ENCODE measurements around the gene NCAM2. TPM values are rescaled to one million over a fixed set of nuclear protein-coding genes. Genes with fewer than 3 reads are reported as not detected.
"Not testable (repeated sequence)": the region's sequence is repeated elsewhere in the genome, so short reads cannot be mapped to it uniquely, and the experiment has no call there.

NCAM2 gene
- total RNA-seq, 1 experiment from 2014 or later, result not detected

- no TSS peak for BruUV-seq (replicated peaks)
- Histone ChIP-seq H3K9ac (ENCODE audit: low read length) (no peak overlapping the region), H3K4me3 (replicated peaks in 1 of 2; ENCODE audit: low read depth in 1 of 2, low read length in 2 of 2) (no peak overlapping the region), H3K27me3 (ENCODE audit: insufficient read depth, low read length) (no peaks in the 10 kb centered on the region), H2AFZ (ENCODE audit: low read depth, low read length, poor library complexity, severe bottlenecking) (no peak overlapping the region), H4K20me1 (ENCODE audit: insufficient read depth) (no peaks in the 10 kb centered on the region; the same call in 1 of the 2 replicates), H3K4me2 (ENCODE audit: low read length) (no peak overlapping the region), H3K4me1 (ENCODE audit: control insufficient read depth in 1 of 2, insufficient read depth in 2 of 2, low read length in 2 of 2) (no peaks in the 10 kb centered on the region), H3K27ac (ENCODE audit: low read depth, low read length) (no peak overlapping the region), H3K9me2 (ENCODE audit: insufficient read depth) (no peaks in the 10 kb centered on the region), H3K36me3 (ENCODE audit: control insufficient read depth in 1 of 2, insufficient read depth in 2 of 2, low read length in 2 of 2) (no peaks in the 10 kb centered on the region), H3K79me2 (ENCODE audit: insufficient read depth, low read length) (no peaks in the 10 kb centered on the region), H3K9me3 (ENCODE audit: control insufficient read depth in 1 of 2, insufficient read depth in 1 of 2, low read depth in 1 of 2, low read length in 2 of 2) (peaks cover 3 to 35% of the 10 kb centered on the region in 2 experiments; a peak in 2 of 4 replicates)
- intact Hi-C loops (cut with micrococcal nuclease), result no loop called here
- RAD21 ChIA-PET (ENCODE audit: low non-redundant PET in 1 of 2, low total read pairs in 2 of 2, uncharacterized antibody in 2 of 2, unreplicated experiment in 2 of 2), result no interaction called here
- DNase-seq (ENCODE audit: low read depth, low spot score) (no peak), ATAC-seq (no peak)
- POLR2A ChIA-PET, result no interaction called here
- TF ChIP-seq, protein P1, sequence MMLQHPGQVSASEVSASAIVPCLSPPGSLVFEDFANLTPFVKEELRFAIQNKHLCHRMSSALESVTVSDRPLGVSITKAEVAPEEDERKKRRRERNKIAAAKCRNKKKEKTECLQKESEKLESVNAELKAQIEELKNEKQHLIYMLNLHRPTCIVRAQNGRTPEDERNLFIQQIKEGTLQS (IDR thresholded peaks at IDR 0.05), result no peak
- TF ChIP-seq FOSL1 (IDR thresholded peaks at IDR 0.05; ENCODE audit: low read depth) (no peak), SIN3A (IDR thresholded peaks at IDR 0.05; ENCODE audit: low read depth) (no peak)
- CTCF ChIA-PET, result no interaction called here
Observed at GRCh38 chr21:21397464-21397863, 399.3 kb downstream of the NCAM2 start.

DNA sequence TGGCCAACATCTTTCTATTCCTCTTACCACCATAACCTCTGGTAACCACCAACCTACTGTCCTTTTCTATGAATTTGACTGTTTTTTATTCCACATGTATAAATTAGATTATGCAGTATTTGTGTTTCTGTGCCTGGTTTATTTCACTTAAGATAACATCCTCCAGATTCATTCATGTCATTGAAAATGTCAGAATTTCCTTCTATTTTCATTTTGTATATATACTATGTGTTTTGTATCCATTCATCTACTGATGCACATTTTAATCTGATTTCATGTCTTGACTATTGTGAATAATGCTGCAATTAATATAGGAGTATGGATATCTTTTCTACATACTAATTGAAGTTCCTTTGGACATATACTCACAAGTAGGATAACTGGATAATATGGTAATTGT, 403.2 kb downstream of the NCAM2 start:
- no peaks in the 10 kb centered on the region for H3K27me3 ChIP-seq (ENCODE audit: insufficient read depth, low read length)
- ATAC-seq, result no peak
- intact Hi-C loops (cut with micrococcal nuclease), result no loop called here
- H3K9me2 ChIP-seq (ENCODE audit: insufficient read depth), result no peaks in the 10 kb centered on the region
- no peaks in the 10 kb centered on the region for H3K4me1 ChIP-seq (ENCODE audit: control insufficient read depth in 1 of 2, insufficient read depth in 2 of 2, low read length in 2 of 2)
- no peaks in the 10 kb centered on the region for H4K20me1 ChIP-seq (ENCODE audit: insufficient read depth)
- peaks cover 0 to 44% of the 10 kb centered on the region in 2 experiments; a peak in 2 of 4 replicates for H3K9me3 ChIP-seq (ENCODE audit: control insufficient read depth in 1 of 2, insufficient read depth in 1 of 2, low read depth in 1 of 2, low read length in 2 of 2)
- ChIA-PET POLR2A (no interaction called here), RAD21 (ENCODE audit: low non-redundant PET in 1 of 2, low total read pairs in 2 of 2, uncharacterized antibody in 2 of 2, unreplicated experiment in 2 of 2) (no interaction called here), CTCF (no interaction called here)
- H3K4me3 ChIP-seq (replicated peaks in 1 of 2; ENCODE audit: low read depth in 1 of 2, low read length in 2 of 2), result no peak overlapping the region
- H3K9ac ChIP-seq (ENCODE audit: low read length), result no peak overlapping the region
- H3K27ac ChIP-seq (ENCODE audit: low read depth, low read length), result no peak overlapping the region
- H3K79me2 ChIP-seq (ENCODE audit: insufficient read depth, low read length), result no peaks in the 10 kb centered on the region
- H2AFZ ChIP-seq (ENCODE audit: low read depth, low read length, poor library complexity, severe bottlenecking), result no peak overlapping the region
- no TSS peak for BruUV-seq (replicated peaks)
- TF ChIP-seq MAX (IDR thresholded peaks at IDR 0.05) (no peak), RAD21 (IDR thresholded peaks at IDR 0.05; ENCODE audit: low read depth) (no peak), EGR1 (IDR thresholded peaks at IDR 0.05; ENCODE audit: low read depth) (no peak), EZH2 (IDR thresholded peaks at IDR 0.05) (no peak), ELF1 (IDR thresholded peaks at IDR 0.05; ENCODE audit: borderline replicate concordance, low read depth) (no peak), SIN3A (IDR thresholded peaks at IDR 0.05; ENCODE audit: low read depth) (no peak), FOSL1 (IDR thresholded peaks at IDR 0.05; ENCODE audit: low read depth) (no peak), YY1 (IDR thresholded peaks at IDR 0.05; ENCODE audit: extremely low read depth, insufficient replicate concordance, low read depth, low read length) (no peak)
- TF ChIP-seq, protein P1 (IDR thresholded peaks at IDR 0.05), result no peak
- TF ChIP-seq, protein P2, sequence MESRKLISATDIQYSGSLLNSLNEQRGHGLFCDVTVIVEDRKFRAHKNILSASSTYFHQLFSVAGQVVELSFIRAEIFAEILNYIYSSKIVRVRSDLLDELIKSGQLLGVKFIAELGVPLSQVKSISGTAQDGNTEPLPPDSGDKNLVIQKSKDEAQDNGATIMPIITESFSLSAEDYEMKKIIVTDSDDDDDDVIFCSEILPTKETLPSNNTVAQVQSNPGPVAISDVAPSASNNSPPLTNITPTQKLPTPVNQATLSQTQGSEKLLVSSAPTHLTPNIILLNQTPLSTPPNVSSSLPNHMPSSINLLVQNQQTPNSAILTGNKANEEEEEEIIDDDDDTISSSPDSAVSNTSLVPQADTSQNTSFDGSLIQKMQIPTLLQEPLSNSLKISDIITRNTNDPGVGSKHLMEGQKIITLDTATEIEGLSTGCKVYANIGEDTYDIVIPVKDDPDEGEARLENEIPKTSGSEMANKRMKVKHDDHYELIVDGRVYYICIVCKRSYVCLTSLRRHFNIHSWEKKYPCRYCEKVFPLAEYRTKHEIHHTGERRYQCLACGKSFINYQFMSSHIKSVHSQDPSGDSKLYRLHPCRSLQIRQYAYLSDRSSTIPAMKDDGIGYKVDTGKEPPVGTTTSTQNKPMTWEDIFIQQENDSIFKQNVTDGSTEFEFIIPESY (IDR thresholded peaks at IDR 0.05; ENCODE audit: extremely low read depth, insufficient replicate concordance, low read length), result no peak
- H3K36me3 ChIP-seq (ENCODE audit: control insufficient read depth in 1 of 2, insufficient read depth in 2 of 2, low read length in 2 of 2), result no peaks in the 10 kb centered on the region
- no peak for DNase-seq (ENCODE audit: low read depth, low spot score)
- no peak overlapping the region for H3K4me2 ChIP-seq (ENCODE audit: low read length)

DNA sequence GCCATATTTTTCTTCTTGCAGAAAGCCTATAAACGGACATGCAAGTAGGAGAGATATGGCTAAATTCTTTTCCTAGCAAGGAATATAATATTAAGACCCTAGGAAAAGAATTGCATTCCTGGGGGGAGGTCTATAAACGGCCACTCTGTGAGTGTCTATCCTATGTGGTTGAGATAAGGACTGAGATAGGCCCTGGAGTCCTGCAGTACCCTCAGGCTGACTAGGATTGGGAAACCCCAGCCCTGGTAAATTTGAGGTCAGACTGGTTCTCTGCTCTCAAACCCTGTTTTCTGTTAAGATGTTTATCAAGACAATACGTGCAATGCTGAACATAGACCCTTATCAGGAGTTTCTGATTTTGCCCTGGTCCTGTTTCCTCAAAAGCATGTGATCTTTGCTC, 404.0 kb downstream of the NCAM2 start:
- H3K36me3 ChIP-seq (ENCODE audit: control insufficient read depth in 1 of 2, insufficient read depth in 2 of 2, low read length in 2 of 2); RAD21 ChIA-PET (ENCODE audit: low non-redundant PET in 1 of 2, low total read pairs in 2 of 2, uncharacterized antibody in 2 of 2, unreplicated experiment in 2 of 2); intact Hi-C loops (cut with micrococcal nuclease); H4K20me1 ChIP-seq (ENCODE audit: insufficient read depth); H3K4me3 ChIP-seq (replicated peaks in 1 of 2; ENCODE audit: low read depth in 1 of 2, low read length in 2 of 2); POLR2A ChIA-PET; H3K27me3 ChIP-seq (ENCODE audit: insufficient read depth, low read length); DNase-seq (ENCODE audit: low read depth, low spot score); H3K79me2 ChIP-seq (ENCODE audit: insufficient read depth, low read length); ATAC-seq; H3K27ac ChIP-seq (ENCODE audit: low read depth, low read length); H3K4me1 ChIP-seq (ENCODE audit: control insufficient read depth in 1 of 2, insufficient read depth in 2 of 2, low read length in 2 of 2); H3K9me2 ChIP-seq (ENCODE audit: insufficient read depth); H2AFZ ChIP-seq (ENCODE audit: low read depth, low read length, poor library complexity, severe bottlenecking); H3K9ac ChIP-seq (ENCODE audit: low read length); CTCF ChIA-PET; BruUV-seq (replicated peaks); H3K4me2 ChIP-seq (ENCODE audit: low read length): not testable (repeated sequence)
- H3K9me3 ChIP-seq (ENCODE audit: control insufficient read depth in 1 of 2, insufficient read depth in 1 of 2, low read depth in 1 of 2, low read length in 2 of 2), result peaks cover 0 to 45% of the 10 kb centered on the region in 2 experiments; a peak in 2 of 4 replicates

All from HCT116 (cell line).